Stimulated activated naive CD8-positive, alpha-beta T cell treated with anti-CD3 and anti-CD28 coated beads, Interleukin-15, amount 100 ng/mL, for 72 hours (primary cell): ENCODE data around the gene POLR1E.
A peak's percentile ranks its signal among the peaks of the same experiment; 100 is the strongest.
"Not testable (repeated sequence)": the region's sequence is repeated elsewhere in the genome, so short reads cannot be mapped to it uniquely, and the experiment has no call there.

ENCODE experiments used
- ATAC-seq: fragments of 150-1000 bp; cut with Tn5 transposase; 2 replicates; pipeline ENCODE4 v1.10.0; 2021; ENCODE audit warnings: mild to moderate bottlenecking, moderate library complexity
- DNase-seq, 2 donors: peaks; one replicate each; pipeline ENCODE4 v3.0.0; 2021 to 2022
- H3K27ac Mint-ChIP-seq, 2 donors: one replicate each; pipeline ENCODE4 v1.8.0; 2022; ENCODE audit warnings: mild to moderate bottlenecking in 2 of 2, mixed read lengths in 2 of 2, moderate library complexity in 2 of 2
- H3K27me3 Mint-ChIP-seq: one replicate; pipeline ENCODE4 v1.8.0; 2022; ENCODE audit warnings: mixed read lengths
- H3K4me1 Mint-ChIP-seq: one replicate; pipeline ENCODE4 v1.8.0; 2022; ENCODE audit warnings: mild to moderate bottlenecking, mixed read lengths
- H3K4me3 Mint-ChIP-seq, 2 donors: one replicate each; pipeline ENCODE4 v1.8.0; 2022; ENCODE audit warnings: mild to moderate bottlenecking in 2 of 2, mixed read lengths in 2 of 2, moderate library complexity in 1 of 2
- H3K9me3 Mint-ChIP-seq, 2 donors: one replicate each; pipeline ENCODE4 v1.8.0; 2022; ENCODE audit warnings: mixed read lengths in 2 of 2

The POLR1E gene

GRCh38 chr9:37453827-37454226, 31.9 kb upstream of the POLR1E start:
- no peak for DNase-seq
- H3K27ac Mint-ChIP-seq = no peak overlapping the region
- no peaks in the 10 kb centered on the region for H3K27me3 Mint-ChIP-seq
- no peaks in the 10 kb centered on the region for H3K9me3 Mint-ChIP-seq
- ATAC-seq = no peak
- H3K4me3 Mint-ChIP-seq = no peak overlapping the region
- peaks cover 58% of the 10 kb centered on the region for H3K4me1 Mint-ChIP-seq

GRCh38 chr9:37454238-37454637, 31.5 kb upstream of the POLR1E start:
- no peak for ATAC-seq
- H3K4me1 Mint-ChIP-seq = peaks cover 61% of the 10 kb centered on the region
- no peak overlapping the region for H3K4me3 Mint-ChIP-seq
- no peaks in the 10 kb centered on the region for H3K27me3 Mint-ChIP-seq
- no peak overlapping the region for H3K27ac Mint-ChIP-seq
- DNase-seq = no peak
- H3K9me3 Mint-ChIP-seq = no peaks in the 10 kb centered on the region

GRCh38 chr9:37455884-37456647, 29.7 kb upstream of the POLR1E start:
- H3K27me3 Mint-ChIP-seq = no peaks in the 10 kb centered on the region
- H3K4me1 Mint-ChIP-seq = peaks cover 71% of the 10 kb centered on the region
- no peak overlapping the region for H3K27ac Mint-ChIP-seq
- no peaks in the 10 kb centered on the region for H3K9me3 Mint-ChIP-seq
- ATAC-seq = no peak
- no peak overlapping the region for H3K4me3 Mint-ChIP-seq
- DNase-seq = no peak

- H3K27ac Mint-ChIP-seq = no peak overlapping the region
- no peak for DNase-seq
Observed at GRCh38 chr9:37456817-37457216, 28.9 kb upstream of the POLR1E start.

GRCh38 chr9:37464006-37464405, 21.7 kb upstream of the POLR1E start:
- no peak for ATAC-seq
- peak overlapping the region; percentile 93 to 97 for H3K4me3 Mint-ChIP-seq
- peak overlapping the region; percentile 73 to 98 for H3K27ac Mint-ChIP-seq
- no peaks in the 10 kb centered on the region for H3K27me3 Mint-ChIP-seq
- H3K4me1 Mint-ChIP-seq = peaks cover 53% of the 10 kb centered on the region
- DNase-seq = no peak
- no peaks in the 10 kb centered on the region for H3K9me3 Mint-ChIP-seq

More at GRCh38 chr9:37456817-37457216, 28.9 kb upstream of the POLR1E start:
- no peak overlapping the region for H3K4me3 Mint-ChIP-seq
- H3K9me3 Mint-ChIP-seq = no peaks in the 10 kb centered on the region
- ATAC-seq = no peak
- peaks cover 75% of the 10 kb centered on the region for H3K4me1 Mint-ChIP-seq
- no peaks in the 10 kb centered on the region for H3K27me3 Mint-ChIP-seq

- no peaks in the 10 kb centered on the region for H3K9me3 Mint-ChIP-seq
- peaks cover 47% of the 10 kb centered on the region for H3K4me1 Mint-ChIP-seq
- peak; percentile 75 to 92 for DNase-seq
- H3K27ac Mint-ChIP-seq = peak overlapping the region; percentile 97 to 98
- peak; percentile 64 for ATAC-seq
- H3K4me3 Mint-ChIP-seq = peak overlapping the region; percentile 93 to 97
- H3K27me3 Mint-ChIP-seq = no peaks in the 10 kb centered on the region
Observed at GRCh38 chr9:37464426-37465248, 21.1 kb upstream of the POLR1E start.

GRCh38 chr9:37465249-37466036, 20.3 kb upstream of the POLR1E start, which contains the start of gene ZBTB5:
TSS of gene ZBTB5 (minus strand) at chr9:37465450. CDS start at chr9:37442551, 22,899 bp downstream.
- ATAC-seq = peak; percentile 86
- Mint-ChIP-seq H3K9me3 (no peaks in the 10 kb centered on the region), H3K4me3 (peak within 1 kb of the TSS; percentile 93 to 97), H3K27me3 (no peaks in the 10 kb centered on the region), H3K27ac (peak within 1 kb of the TSS; percentile 97 to 98), H3K4me1 (peaks cover 47% of the 10 kb centered on the region)
- DNase-seq = peak; percentile 98 to 99

GRCh38 chr9:37466037-37466709, 19.6 kb upstream of the POLR1E start:
- peaks cover 40% of the 10 kb centered on the region for H3K4me1 Mint-ChIP-seq
- ATAC-seq (peak; percentile 3), DNase-seq (peak in 1 of 2 donors; percentile 33)
- H3K27me3 Mint-ChIP-seq = no peaks in the 10 kb centered on the region
- peak overlapping the region; percentile 97 to 98 for H3K27ac Mint-ChIP-seq
- no peaks in the 10 kb centered on the region for H3K9me3 Mint-ChIP-seq
- peak overlapping the region; percentile 93 to 97 for H3K4me3 Mint-ChIP-seq

GRCh38 chr9:37467530-37467929, 18.2 kb upstream of the POLR1E start:
- not testable (repeated sequence) for H3K9me3 Mint-ChIP-seq, H3K4me3 Mint-ChIP-seq, DNase-seq

GRCh38 chr9:37468620-37469019, 17.1 kb upstream of the POLR1E start:
- Mint-ChIP-seq H3K27ac (no peak overlapping the region), H3K4me1 (peaks cover 34% of the 10 kb centered on the region), H3K4me3 (no peak overlapping the region), H3K9me3 (peaks cover 2 to 5% of the 10 kb centered on the region in 2 donors), H3K27me3 (no peaks in the 10 kb centered on the region)
- ATAC-seq (no peak), DNase-seq (no peak)

More at GRCh38 chr9:37467530-37467929, 18.2 kb upstream of the POLR1E start:
- peaks cover 45% of the 10 kb centered on the region for H3K4me1 Mint-ChIP-seq
- not testable (repeated sequence) for H3K27me3 Mint-ChIP-seq, ATAC-seq, H3K27ac Mint-ChIP-seq

GRCh38 chr9:37471942-37472684, 13.6 kb upstream of the POLR1E start:
- Mint-ChIP-seq H3K4me3 (peak overlapping the region; percentile 79 to 83), H3K9me3 (peaks cover 11 to 15% of the 10 kb centered on the region in 2 donors), H3K27ac (peak overlapping the region; percentile 20 to 67), H3K4me1 (peaks cover 13% of the 10 kb centered on the region), H3K27me3 (peaks cover 7% of the 10 kb centered on the region)
- no peak for ATAC-seq
- no peak for DNase-seq

- DNase-seq, H3K27ac Mint-ChIP-seq, H3K4me3 Mint-ChIP-seq, ATAC-seq: not testable (repeated sequence)
- Mint-ChIP-seq H3K9me3 (peaks cover 11 to 15% of the 10 kb centered on the region in 2 donors), H3K4me1 (peaks cover 13% of the 10 kb centered on the region), H3K27me3 (peaks cover 19% of the 10 kb centered on the region)
Observed at GRCh38 chr9:37473982-37474381, 11.8 kb upstream of the POLR1E start.

GRCh38 chr9:37474438-37474837, 11.3 kb upstream of the POLR1E start:
- Mint-ChIP-seq H3K4me1 (peaks cover 13% of the 10 kb centered on the region), H3K27ac (no peak overlapping the region), H3K27me3 (peaks cover 19% of the 10 kb centered on the region), H3K9me3 (peaks cover 11 to 15% of the 10 kb centered on the region in 2 donors), H3K4me3 (no peak overlapping the region)
- ATAC-seq (no peak), DNase-seq (no peak)

- Mint-ChIP-seq H3K27ac (no peak overlapping the region), H3K9me3 (peaks cover 11 to 15% of the 10 kb centered on the region in 2 donors), H3K27me3 (peaks cover 28% of the 10 kb centered on the region), H3K4me3 (no peak overlapping the region), H3K4me1 (peaks cover 6% of the 10 kb centered on the region)
- no peak for DNase-seq
- no peak for ATAC-seq
Observed at GRCh38 chr9:37476930-37477329, 8.8 kb upstream of the POLR1E start.
